NCI-H1105 treated with DMSO at 0.1 percent for 48 hours (cell line): ENCODE data around the gene MYOCD.
A peak's percentile ranks its signal among the peaks of the same experiment; 100 is the strongest.

Experiments
- DNase-seq: peaks from one replicate; lab custom pipeline; 2025; lab: John Stamatoyannopoulos, UW

The MYOCD gene

DNA sequence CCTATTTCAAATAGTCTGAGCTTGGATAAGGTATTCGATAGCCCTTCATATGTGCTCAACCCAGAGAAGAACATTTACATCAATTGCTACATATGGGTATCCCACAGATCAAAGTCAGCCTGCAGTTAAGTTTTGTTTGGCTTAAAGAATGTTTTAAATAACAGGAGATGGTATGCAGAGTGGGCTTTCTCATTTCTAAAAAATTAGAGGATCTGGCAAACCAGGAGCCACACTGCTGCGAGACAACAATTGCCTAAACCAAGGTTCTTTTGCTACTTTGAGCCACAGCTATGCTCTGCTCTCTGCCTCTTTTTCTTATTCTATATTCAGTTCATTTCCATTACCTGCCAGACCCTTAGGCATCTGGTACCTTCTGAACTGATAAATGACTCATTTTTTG is 93.4 kb downstream of the MYOCD start:
- no peak for DNase-seq

DNA sequence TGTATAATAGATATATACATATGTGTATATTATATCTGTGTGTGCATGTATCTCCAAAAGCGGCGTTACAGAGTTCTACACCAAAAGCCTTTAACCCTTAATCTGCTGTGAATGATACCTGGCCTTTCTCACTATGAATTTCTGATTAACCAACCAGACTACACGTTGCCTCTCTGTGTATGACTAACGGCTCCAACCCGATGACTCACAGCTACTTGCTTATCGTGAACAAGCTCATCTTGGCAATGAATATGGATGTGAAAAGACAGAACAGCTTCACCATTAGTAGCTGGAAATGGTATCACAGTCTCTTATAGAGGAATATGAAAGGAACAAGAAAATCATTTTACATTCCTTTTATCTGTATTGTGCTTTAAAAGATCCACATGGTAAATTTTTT is 99.9 kb downstream of the MYOCD start:
- DNase-seq: no peak

DNA sequence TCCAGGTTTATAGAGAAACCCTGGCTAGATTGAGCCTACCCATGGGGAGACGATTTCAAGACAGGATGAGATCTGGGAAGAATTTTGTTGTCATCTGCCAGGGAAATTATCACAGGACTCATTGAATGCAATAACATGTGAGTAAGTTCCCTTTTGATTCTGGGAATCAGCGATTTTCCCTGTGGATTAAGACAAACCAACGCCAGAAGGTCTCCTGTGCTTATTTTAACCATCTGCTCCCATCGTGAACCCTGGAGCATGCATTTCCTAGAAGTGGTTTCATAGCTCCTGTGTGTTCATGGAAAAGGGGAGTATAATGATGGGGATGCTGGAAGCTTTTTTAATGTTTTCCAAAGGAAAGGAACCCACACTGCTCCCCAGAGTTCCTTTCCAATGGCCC is 102.6 kb downstream of the MYOCD start:
- no peak for DNase-seq

DNA sequence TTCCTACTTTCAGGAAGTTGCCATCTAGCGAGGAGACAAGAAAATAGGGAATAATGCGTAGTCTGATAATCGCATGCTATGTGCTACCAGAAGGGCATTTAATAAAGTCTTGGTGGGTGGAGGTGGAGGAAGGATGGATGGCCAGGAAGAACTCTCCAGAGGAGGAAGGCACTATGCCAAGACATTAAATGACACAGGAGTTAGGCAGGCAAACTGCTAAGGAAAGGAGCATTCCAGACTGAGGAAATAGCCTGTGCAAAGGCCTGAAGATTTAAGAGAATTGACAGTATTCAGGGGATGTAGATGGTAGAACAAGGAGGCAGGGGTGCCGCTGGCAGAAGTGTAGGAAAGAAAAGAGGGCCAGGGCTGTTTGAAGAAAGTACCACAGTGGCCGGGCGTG is 104.3 kb downstream of the MYOCD start:
- no peak for DNase-seq

DNA sequence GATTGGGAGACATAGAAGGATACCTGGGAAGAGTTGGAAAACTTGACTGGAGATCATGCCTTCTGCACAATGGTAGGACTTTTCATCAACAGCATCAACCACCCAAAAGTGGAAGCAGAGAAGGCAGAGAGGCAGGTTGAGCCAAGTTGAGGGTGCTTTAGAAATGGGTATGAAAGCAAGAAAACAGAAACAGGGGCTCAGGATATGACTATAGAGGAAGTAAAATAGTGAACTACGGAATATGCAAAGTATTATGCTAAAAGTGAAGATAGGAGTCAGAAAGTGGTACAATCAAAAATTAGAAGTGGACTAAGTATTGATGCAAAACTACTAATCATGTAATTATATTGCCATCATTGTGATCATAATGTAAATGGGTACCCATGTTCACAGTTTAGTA is 107.5 kb downstream of the MYOCD start:
- DNase-seq: no peak

DNA sequence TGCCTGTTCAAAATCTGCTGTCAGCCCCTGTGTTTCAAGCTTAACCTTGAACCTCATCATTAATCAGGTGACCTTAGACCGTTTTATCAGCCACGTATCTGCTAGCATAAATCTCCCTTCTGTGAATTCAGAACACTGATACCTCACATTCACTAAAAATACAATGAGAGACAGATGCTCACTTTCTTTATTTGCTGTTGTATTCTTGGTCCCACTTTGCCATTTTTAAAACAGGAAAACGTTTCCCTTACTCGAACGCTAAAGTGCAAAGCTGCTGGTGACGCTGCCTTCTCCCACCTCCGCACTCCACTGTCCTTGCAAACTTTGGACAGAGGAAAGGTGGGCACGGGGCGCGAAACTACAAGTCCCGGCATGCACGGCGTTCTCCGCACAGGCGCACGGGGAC is 123.4 kb downstream of the MYOCD start:
- DNase-seq: no peak

DNA sequence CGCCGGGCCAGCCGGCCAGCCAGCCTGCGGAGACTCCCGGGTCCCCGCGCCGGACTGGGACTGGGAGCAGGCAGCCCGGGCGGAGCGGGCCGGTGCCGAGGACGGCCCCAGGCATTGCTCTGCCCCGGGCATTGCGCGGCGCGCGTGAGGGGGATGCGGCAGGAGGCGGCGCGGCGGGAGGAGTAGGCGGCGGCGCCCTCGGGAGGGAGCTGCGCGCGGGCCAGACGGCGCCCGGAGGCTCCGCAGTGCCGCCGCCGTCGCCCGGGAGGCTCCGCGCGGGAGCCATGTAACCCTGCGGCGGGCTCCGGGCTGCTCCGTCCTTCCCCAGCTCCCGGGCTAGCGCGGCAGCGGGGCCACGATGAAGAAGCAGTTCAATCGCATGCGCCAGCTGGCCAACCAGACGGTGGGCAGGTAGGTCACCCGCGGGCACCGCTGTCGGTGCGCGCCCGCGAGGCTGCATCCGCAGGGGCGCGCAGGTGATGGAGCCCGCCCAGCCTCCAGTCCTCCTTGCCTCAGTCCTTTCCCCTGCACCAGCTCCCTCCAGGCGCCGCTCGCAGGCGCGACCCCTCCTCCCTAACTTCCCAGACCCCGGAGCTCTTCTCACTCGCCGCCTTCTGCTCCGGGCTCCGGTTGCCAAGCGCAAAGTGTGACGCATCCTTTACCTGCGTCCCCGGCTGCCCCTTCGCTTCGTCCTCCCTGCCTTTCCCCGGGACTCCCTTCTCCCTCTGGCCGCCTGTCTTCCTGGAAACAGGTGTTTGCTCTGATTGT is 124.0 kb downstream of the MYOCD start, which contains the start of gene ARHGAP44:
ARHGAP44 (plus strand) TSS at position 18 of the 768 bp plus-strand sequence; CDS start at position 359, 341 bp downstream.
- DNase-seq: peak; percentile 74

DNA sequence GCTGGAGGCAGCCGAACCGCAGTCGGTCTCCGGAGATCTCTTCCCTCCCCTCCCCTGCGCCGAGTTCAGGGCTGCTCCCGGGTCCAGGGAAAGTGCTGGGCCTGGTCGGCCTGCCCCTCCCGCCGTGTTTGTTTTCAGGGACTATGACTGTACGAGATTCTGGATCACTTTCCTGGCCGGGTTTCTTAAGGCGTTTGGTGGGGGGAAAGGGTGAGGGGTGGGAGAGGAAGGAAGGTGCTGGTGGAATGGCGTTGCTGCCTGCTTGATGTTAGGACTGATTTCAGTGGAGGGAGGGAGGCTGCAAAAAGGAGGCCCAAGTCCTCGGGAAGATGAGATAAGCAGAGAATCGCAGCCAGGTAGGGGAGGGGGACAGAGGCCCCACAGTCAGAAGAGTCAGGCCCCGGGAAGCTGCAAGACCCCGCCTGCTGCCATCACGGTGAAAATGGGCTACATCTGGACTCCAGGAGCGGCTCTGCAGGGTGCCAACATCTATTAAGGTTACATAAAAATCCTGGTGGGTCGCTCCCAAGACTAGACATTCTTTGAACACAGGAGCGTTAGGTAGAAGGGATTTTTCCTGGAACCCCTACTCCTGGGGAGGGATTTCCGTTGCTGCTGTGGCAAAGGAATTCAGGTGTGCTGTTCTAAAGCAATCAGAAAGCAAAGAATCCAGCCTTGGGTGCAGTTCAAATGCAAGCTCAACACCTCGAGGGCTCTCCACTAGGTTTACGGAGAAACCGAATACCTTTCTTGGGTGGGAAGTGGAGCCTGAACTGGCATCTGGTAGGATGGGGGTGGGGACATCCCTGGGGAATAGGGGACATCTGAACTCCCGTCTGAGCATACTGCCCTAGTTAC is 124.8 kb downstream of the MYOCD start:
- no peak for DNase-seq

DNA sequence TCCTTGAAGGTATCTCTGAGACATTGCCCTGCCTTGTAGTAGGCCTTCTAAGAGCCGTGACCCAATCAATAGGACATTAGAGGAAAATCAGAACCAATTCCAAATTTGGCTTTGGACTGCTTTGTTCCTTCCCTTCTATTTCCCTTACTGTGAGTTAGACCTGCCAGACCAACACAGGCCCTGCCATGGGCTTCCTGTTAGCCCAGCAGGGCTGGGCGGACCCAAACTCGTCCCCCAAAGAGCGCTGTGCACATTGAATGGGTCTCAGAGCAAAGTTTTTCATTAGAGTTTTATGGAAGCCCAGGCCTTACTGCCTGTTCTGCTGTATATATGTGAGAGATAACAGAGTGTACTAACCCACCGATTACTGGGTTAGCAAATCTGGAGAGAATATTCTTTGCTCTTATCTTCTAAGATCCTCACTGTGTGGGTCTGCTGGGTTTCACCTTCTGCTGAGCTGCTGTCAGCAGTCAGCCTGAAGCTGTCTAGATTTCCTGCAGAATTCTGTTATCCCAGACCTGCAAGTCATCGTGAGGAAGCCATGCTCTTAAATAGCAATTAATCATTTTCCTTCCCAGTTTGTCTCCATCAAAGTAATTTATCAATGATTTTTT is 129.3 kb downstream of the MYOCD start:
- no peak for DNase-seq

DNA sequence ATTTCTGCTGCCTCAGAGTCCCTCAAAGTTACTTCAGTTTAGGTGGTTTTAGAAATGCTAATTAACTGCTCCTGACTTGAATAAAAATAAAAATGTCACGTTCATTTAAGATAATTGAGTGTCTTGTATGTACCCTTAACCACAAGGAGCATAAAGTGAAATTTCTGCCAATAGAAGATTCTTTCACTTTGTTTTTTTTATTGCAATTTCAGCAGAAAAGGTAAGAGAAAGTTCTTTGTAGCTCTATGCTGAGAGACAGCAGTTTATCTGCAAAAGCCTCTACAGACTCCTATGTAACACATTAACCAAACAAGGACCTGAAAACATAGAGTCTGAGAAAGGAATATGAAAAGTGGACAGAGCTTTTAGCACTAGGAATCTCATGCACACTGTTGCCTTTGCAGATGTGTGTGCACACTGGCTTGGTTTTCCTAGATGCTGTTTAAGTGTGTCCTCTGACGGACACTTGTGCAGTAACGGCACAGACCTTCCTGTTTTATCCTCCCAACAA is 135.2 kb downstream of the MYOCD start:
- no peak for DNase-seq

DNA sequence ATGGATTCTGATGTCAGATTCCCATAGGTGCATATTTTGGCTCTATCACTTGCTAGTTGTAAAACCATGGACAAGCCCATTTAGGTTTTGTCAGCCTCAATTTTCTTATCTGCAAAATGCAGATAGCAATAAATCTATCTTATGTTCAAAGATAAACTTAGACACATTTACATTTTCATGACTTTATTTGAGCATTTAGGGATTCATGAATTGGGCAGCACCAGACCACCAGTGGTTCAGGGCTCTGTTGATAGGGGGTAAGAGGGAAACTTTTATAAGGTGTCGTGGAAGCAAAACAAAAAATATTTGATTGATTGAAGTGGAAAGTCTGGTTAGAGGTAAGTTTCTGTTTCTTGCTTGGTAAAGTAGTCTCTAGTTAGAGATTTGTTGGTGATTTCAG is 140.9 kb downstream of the MYOCD start:
- DNase-seq: no peak

DNA sequence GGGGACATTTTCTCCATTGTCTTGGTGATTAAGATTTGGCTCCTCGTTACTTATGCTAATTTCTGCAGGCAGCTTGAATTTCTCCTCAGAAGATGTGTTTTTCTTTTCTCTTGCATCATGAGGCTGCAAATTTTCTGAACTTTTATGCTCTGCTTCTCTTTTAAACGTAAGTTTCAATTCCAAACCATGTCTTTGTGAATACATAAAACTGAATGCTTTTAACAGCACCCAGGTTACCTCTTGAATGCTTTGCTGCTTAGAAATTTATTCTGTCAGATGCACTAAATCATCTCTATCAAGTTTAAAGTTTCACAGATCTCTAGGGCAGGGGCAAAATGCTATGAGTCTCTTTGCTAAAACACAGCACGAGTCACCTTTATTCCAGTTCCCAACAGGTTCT is 143.0 kb downstream of the MYOCD start:
- DNase-seq: no peak

DNA sequence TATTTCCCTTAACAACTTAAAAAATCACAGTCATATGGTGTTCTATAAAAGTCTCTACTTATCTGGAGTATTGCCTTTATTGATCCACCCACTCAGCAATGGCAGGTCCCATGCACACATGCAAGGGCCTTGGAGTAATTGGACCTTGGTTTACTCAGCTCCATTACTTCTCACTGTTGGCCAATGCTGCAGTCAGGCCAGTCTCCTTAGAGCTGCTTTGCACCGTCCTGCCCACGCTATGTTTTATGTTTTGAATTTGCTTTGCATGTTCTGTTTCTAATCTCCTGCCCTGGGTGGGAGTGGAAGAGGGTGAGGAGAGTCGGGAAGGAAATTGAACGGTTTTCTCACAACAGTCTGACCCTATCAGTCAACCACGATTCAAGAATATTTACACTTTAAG is 147.2 kb downstream of the MYOCD start:
- no peak for DNase-seq

DNA sequence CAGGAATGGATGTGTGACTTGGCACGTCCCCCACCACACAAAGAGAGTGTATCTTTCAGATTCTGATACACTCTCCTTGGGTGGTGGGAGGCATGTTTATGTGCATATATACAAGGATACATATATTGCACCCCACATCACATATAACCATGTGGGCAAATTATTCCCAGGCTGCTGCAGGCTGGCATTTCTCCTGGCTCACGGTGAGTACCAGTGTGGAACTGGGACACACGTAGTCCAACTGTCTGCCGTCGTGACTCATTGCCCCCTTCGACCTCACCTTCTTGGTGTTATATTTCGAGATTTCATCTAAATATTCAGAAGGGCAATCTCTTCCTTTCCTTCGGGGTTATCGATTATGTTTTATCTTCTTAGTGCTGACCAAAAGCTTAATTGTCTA is 148.0 kb downstream of the MYOCD start:
- DNase-seq: no peak

DNA sequence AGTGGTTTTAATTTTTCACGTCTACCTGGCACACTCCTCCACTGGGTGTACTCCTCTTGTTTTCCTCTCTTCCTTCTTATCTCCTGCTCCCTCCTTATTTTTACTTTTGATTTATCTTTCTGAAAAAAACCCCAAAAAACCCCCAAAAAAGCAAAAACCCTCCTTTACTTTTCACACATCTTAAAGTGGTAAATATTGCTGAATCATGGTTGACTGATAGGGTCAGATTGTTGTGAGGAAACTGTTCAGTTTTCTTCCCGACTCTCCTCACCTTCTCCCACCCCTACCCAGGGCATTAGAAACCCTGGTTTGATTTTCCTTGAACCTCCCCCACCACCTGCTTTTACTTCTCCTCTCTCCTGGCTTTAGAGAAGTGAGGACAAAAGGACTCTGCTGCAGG is 149.0 kb downstream of the MYOCD start:
- DNase-seq: no peak

DNA sequence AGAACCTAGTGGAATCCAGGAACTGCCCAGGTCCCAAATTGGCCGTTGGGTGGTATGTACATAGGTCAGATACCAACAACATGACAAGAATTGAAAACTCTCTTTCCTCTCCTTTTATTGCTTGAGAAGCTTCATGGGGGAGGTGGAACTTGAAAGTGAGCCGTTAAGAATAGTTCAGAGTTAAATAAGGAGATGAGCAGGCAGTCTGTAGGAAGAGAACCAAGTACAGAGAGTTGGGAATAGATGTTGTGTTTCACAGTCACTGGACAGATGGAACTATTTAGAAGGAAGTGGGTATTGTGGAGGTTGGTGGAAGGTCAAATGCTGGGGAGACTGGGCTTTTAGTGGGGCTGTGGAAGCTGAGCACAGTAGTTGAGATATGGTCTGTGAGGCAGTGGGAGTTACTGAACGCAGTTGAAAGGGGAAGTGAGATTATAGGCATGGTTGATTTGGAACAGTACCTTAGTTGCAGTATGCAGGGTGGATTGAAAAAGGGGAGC is 150.0 kb downstream of the MYOCD start:
- DNase-seq: no peak
